OCI-LY7 (cell line): ENCODE results near the gene AAK1.

Source experiments
- CTCF ChIP-seq: fragments of 200-600 bp; sonication (generic); conservative IDR thresholded peaks from 2 replicates; pipeline ENCODE4 v1.5.1; 2014; ENCODE audit warnings: mild to moderate bottlenecking, antibody characterized with exemption, low read length, moderate library complexity, mixed read lengths
- EZH2phosphoT487 ChIP-seq: fragments of 200-600 bp; sonication (generic); IDR thresholded peaks from 2 replicates; pipeline ENCODE4 v1.6.1; 2018; ENCODE audit warnings: low read depth, borderline replicate concordance, mild to moderate bottlenecking, mixed run types, antibody characterized with exemption, low read length, moderate library complexity, mixed read lengths

- TF ChIP-seq CTCF, result no peak
- TF ChIP-seq EZH2phosphoT487, result no peak
Observed at GRCh38 chr2:69615969-69616368, 27.6 kb downstream of the AAK1 start.
